ENCODE data around the gene MAN1C1. TPM values are rescaled to one million over a fixed set of nuclear protein-coding genes. Genes with fewer than 3 reads are reported as not detected.

The MAN1C1 gene
- total RNA-seq, 2 donors from 2014 or later: 11.0 to 14.8 TPM

DNA sequence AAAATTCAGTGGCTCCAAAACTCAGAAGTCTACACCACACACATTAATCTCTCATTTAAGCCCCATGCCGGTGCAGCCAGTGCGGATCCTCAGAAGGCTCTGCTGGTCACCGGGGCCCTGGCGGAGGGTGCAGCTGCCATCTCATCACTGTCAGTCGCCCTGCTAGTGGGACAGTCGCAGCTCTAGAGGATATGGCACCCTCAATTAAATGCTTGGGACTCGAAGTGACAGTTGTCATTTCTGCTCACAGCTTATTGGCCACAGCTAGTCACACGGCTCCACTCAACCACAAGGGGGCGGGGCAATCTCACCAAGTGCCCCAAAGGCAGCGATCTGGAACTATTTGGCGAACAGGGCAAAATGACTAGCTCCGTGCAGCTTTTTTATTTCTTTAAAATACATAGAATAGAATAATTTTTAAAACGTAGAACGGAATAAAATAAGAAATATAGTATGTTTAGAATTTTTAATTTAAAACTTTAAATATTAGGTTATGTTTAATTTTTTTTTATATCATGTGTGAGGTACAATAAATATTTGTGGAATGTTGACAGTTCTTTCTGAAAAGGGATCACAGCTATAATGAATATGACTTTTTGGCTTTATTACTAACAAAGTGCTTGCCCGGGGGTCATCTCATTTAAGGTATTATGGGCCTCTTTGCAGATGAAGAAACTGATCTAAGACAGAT lies 8.0 kb upstream of the MAN1C1 start:
- peak; percentile 90 to 95 for ATAC-seq
- DNase-seq: peak; percentile 90
- intact Hi-C loops (cut with DNase I): loop anchor here (2.0 to 5.0 kb wide), 2 partner anchors 189 to 190 kb away; no protein-coding TSS in a partner anchor

DNA sequence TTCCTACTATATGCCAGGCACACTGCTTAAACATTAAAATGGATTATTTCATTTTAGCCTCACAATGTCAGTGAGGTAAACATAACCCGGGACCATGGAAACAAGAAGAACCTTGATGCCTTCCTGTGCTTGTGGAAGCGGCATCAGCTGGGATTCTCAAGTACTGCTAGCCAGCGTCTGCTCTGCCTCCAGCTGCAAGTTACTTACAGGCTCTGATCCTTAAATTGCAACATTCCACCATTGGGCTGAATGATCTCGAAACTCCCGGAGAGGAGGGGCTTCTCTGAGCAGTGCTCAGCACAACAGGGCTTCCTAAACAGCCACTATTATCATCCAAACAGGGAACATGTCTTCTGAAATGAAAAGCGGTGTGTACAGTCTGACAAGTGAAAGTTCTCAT lies 6.7 kb upstream of the MAN1C1 start:
- DNase-seq (no peak), ATAC-seq (no peak)
- intact Hi-C loops (cut with DNase I): loop anchor here (2.0 to 5.0 kb wide), 2 partner anchors 187 to 189 kb away; no protein-coding TSS in a partner anchor

DNA sequence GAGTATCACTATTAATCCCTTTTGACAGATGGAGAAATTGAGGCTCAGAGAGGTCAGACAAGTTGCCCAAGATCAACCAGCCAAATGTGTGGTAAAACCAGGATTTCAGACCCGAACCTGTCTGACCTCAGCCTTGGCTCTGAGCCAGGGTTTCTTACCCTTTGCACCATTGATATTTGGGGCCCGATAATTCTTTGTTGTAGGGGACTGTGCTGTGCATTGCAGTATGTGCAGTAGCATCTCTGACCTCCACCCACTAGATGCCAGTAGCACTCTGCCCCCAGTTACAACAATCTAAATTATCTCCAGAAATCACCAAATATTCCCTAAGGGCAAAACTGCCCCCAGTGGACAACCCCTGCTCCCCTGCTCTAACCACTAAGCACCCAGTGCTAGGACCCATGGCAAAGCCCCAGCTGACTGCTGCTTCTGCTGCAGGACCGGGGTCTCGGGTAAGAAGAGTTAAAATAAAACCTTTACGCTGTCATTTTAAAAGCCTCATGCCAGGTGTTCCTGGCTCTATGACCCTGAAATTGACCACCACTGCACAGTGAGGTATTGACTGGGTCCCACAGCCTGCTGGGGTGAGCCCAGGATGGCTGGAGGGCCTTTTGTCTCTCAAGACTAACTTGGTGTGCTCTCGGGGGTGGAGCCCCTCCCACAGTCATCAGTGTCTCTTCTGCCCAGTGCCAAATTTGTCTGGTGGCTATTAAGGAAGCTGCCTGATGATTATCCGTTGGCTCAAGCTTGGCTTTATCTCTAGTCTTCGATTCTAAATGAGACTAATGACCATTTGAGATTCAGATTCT lies 5.6 kb upstream of the MAN1C1 start:
- no peak for DNase-seq
- peak in 1 of 2 donors; percentile 14 for ATAC-seq
- intact Hi-C loops (cut with DNase I): no loop called here

DNA sequence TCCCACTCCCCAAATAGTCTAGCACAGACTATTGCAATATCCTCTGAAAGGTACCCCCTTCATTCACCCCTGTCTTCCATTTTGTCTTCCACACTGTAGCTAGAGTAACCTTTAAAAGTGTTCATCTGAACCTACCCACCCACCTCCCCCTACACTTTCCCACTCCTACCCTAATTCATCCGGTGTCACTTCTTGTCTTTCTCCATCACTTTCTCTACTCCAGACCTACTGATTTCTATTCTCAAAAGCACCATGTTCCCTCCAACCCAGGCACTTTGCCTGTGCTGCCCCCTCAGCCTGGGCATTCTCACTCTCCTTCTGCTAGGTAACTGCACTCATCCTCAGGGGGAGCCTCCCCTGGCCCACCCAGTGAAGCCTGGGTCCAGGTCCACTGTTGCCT lies 4.7 kb upstream of the MAN1C1 start:
- ATAC-seq: no peak
- no peak for DNase-seq
- intact Hi-C loops (cut with DNase I): no loop called here

DNA sequence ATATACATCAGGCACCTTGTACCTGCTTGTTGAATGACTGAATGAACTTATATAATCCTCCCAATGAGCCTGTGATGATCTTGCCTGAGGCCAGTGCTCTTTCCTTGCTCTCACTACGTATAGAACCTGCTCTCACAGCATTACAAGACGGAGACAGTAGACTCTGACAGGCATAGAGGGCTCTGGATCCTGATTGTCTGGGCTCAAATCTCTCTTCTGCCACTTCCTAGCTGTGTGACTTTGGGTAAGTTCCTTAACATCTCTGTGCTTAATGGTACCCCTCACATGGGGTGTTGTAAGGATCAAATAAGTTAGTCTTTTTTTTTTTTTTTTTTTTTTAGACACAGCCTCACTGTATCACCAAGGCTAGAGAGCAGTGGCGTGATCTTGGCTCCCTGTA lies 4.2 kb upstream of the MAN1C1 start:
- DNase-seq (no peak), ATAC-seq (no peak)
- intact Hi-C loops (cut with DNase I): no loop called here

DNA sequence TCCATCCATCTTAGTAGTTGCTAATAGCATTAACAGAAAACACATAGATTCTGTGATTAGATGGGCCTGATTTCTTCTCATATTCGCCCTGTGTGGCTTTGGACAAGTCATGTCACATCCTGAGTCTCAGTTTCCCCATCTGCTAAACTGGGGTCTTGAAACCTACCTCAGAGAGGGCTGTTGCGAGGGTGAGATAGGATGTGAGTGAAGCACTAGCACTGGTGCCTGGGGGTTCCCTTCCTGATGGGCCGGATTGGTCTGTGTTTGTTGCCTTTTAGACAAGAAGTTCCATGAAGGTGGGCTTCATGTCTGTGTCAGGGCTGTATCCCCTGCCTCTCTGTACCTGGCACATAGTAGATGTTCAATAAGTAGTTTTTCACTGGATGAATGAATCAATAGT lies 3.5 kb upstream of the MAN1C1 start:
- DNase-seq (no peak), ATAC-seq (no peak)
- intact Hi-C loops (cut with DNase I): no loop called here

DNA sequence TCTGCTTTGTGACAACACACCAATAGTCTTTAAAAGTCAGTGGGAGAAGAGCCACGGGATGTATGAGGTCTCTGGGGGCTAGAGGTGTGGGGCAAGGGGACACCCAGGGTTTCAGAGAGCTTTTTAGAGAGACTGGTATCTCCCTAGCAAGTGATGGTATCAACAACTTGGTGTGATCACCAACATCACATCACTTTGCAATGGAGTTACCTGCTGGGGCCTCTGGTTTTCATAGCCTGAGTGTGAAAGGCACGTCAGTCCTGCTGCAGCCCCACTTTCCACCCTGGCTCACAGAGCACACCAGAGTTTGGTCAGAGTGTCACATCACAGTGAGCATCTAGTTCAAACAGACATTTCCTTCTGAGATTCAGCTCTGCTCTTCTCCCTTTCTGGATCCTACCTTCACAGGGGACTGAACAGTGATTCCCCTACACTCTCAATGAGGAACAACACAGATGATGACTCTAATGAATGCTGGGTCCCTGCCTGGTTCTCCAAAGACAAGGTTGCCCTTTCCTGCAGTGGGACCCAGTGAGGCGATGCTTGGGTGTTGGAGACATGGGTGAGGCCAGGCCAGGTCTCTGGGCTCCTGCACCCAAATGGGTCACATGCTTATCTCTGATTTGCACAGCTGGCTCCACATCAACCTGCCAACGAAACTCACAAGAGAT lies 2.0 kb upstream of the MAN1C1 start:
- DNase-seq (no peak), ATAC-seq (no peak)
- intact Hi-C loops (cut with DNase I): no loop called here

DNA sequence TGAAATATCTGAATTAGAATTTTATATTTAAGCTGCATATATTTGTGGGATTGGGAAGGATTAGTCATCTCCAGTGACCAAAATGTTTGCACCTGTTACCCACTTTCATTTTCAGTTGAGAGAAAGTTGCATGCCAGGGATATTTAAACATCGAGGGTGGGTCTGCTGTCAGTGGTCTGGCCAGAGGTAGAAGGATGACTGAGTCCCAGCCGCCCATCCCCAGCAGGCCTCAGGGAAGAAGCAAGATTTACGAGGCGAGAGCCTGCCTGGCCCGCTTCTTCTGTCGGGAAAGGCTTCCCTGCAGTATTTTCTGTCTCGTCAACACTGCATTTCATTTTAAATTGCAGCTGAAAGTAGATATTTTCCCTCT lies 1.4 kb upstream of the MAN1C1 start:
- ATAC-seq: no peak
- intact Hi-C loops (cut with DNase I): no loop called here
- no peak for DNase-seq

DNA sequence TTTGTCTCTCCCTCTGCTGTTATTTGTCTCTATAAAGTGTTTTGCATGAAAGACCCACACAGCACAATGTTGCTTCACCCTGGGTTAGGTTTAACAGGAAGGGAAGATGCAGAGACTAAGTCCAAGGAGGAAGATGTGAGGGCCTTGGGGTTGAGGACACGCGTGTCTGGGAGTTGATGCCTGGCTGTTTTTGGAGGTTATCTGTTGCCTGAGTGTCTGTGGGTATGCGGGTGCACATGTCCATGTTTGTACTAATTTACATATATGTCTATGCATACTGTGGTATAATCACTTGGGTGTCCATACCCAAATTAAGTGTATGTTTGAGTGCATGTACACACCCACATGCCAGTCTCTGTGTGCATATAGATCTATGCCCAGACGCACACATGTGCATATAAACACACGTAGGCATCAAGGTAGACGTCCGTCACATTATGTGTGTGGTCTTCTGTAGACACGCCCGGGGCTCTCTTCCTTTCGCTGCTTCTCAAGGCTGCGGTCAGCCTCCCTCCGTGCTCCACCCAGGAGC lies 962 bp upstream of the MAN1C1 start:
- intact Hi-C loops (cut with DNase I): loop anchor here in 1 of 2 donors (2.0 kb wide), 2 partner anchors 77 to 129 kb away; no protein-coding TSS in a partner anchor
- ATAC-seq: peak in 1 of 2 donors; percentile 34

DNA sequence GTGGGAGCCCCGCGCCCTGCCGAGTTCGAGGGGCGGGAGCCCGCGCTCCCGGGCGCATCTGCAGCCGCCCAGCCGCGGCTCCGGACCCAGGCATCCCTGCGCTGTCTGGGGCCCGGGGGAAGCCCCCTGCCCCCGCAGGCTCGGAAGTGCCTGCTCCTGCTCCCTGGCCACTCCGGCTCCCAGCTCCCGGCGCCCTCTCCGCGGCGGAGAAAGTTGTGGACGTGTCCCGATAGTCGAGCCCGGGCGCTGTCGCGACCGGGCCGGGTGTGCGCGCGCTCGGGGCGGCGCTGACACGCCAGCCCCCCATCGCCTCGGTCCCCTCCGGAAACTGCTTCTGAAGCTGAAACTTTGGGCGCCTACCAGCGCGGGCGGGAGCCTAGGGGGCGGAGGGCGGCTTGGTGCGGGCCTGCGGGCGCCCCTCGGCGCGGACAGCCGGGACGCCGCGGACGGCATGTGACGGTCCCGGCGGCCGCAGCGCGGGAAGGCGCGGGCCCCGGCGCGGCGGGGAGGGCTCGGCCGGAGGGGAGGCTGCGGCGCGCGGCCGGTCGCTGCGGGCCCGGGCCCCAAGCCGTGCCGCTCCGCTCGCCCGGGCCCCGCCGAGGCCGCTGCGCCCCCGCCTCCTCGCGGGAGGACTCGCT lies 515 bp downstream of the MAN1C1 start:
- intact Hi-C loops (cut with DNase I): loop anchor here in 1 of 2 donors (2.0 kb wide), 2 partner anchors 76 to 128 kb away; no protein-coding TSS in a partner anchor
- ATAC-seq: peak in 1 of 2 donors; percentile 3
- peak; percentile 32 for DNase-seq

More for the DNA sequence above, 962 bp upstream of the MAN1C1 start:
- no peak for DNase-seq

DNA sequence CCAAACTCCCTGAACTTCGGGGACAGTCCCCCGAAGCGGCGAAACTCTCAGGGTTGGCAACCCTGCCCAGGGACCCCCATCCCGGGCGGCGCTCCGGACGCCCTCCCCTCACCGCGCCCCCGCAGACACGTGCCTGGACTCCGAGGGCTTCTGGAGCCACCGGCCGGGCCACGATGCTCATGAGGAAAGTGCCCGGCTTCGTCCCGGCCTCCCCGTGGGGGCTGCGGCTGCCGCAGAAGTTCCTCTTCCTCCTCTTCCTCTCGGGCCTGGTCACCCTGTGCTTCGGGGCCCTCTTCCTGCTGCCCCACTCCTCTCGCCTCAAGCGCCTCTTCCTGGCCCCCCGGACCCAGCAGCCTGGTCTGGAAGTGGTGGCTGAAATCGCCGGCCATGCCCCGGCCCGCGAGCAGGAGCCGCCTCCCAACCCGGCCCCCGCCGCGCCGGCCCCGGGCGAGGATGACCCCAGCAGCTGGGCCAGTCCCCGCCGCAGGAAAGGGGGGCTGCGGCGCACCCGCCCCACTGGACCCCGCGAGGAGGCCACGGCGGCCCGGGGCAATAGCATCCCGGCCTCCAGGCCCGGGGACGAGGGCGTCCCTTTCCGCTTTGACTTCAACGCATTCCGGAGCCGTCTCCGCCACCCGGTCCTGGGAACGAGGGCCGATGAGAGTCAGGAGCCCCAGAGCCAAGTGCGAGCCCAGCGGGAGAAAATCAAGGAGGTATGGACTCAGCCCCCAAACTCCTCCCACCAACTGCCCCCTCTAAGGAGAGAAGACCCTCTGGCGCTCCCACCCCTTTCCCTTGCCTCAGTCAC lies 1.2 kb downstream of the MAN1C1 start:
- DNase-seq: peak; percentile 34
- intact Hi-C loops (cut with DNase I): loop anchor here in 1 of 2 donors (2.0 kb wide), 2 partner anchors 75 to 127 kb away; no protein-coding TSS in a partner anchor
- ATAC-seq: peak in 1 of 2 donors; percentile 2

DNA sequence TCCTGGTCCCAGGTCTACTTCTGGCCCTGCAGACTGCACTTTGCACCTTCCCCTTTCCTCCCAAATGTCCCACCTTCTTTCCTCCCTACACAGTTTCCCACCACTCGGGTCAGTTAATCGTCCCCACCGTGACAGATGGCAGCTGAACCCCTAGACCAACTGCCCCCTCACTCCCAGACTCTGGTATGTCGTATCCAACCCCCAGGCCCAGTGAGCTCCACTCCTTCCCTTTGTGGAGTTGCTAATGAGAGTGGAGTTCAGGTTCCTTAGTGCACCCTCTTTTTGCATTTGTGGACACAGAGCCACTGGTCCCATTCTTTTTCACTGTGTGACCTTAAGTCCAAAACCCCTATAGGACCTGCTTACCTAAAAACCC lies 1.8 kb downstream of the MAN1C1 start:
- intact Hi-C loops (cut with DNase I): no loop called here
- ATAC-seq (no peak), DNase-seq (no peak)

DNA sequence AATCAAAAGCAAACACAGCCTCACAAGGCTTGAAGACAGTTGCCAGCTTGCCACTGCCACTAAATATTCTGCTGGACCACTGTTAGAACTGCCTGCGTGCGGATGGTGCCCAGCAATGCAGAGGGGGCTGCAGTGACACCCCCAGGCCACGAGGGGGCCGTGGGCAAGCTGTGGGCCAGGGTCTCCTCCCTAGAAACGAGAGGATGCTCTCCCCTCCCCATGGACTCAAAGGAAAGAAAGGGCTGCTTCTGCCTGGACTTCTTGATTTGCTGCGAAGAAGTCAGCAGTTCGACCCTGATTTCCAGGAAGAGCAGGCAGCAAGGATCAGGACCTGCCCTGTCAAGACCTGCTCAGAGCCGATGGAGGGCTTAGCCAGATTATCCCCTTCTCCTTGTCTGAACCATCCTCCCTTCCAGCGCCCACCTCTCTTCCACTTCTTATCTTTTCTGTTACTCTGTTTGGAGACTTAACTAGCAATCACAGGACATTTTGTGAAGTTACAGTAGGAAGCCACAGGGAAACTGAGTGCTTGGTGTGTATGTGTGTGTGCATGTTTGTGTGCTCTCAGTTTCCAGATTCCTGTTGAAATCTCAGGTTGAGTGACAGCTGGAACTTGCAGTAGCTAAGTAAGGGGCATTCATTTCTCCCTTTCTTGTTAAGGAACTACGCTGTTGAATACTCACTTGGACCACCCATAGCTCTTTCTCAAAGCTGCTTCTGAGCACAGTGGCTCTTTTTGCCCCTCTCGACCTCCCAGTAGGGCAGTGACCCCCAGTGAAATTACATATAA lies 2.7 kb downstream of the MAN1C1 start:
- DNase-seq: peak; percentile 45
- ATAC-seq: peak; percentile 10 to 16
- intact Hi-C loops (cut with DNase I): no loop called here

DNA sequence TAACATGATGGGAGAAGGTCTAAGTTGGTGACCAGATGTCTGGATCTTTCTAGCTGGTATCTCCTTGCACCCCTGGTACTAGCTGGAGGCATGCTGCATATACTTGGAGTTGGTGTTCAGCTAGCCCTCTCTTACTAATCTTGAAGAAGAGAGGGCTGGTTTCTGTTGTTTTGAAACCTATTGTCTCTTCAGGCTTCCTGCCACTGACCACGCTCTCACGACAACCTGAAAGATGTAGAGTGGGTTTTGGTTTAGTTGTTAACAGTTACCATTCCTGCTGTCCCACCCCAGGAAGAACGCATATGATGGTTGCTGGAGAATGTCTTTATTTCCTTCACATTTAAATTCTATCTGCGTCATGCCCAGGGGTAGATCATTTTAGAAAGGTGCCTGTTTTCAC lies 3.6 kb downstream of the MAN1C1 start:
- ATAC-seq (no peak), DNase-seq (no peak)
- intact Hi-C loops (cut with DNase I): loop anchor here (5.0 to 10.0 kb wide), 2 partner anchors 37 to 65 kb away; no protein-coding TSS in a partner anchor

DNA sequence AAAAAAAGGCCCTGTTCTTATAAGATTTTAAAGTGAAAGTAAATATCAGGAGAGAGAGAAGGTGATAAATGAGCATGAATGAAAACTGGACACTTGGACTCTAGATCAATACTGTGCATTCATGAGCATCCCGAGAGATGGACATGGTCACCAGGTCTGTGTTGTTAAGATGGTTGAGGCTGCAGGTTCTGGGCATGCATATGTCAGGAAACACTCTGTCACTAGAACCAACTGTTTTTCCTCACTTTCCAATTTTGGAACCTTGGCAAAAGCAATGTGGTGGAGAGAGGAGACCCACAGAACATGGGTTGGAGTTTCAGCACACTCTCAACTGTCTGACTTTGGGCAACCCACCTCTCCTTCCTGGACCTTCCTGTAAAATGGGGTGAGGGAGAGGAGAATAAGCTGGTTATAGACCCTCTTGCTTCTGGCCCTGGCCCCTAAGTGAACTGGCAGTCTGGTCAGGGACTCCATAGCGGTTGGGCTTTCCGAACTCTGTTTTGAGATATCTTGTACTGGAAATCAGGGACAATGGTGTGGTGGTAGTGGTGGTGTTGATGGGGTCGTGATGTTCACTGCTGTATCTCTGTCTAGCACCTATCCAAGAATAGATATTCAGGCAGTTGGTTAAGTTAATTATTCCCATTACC lies 4.2 kb downstream of the MAN1C1 start:
- DNase-seq (no peak), ATAC-seq (no peak)
- intact Hi-C loops (cut with DNase I): loop anchor here (5.0 to 10.0 kb wide), 2 partner anchors 36 to 64 kb away; no protein-coding TSS in a partner anchor

DNA sequence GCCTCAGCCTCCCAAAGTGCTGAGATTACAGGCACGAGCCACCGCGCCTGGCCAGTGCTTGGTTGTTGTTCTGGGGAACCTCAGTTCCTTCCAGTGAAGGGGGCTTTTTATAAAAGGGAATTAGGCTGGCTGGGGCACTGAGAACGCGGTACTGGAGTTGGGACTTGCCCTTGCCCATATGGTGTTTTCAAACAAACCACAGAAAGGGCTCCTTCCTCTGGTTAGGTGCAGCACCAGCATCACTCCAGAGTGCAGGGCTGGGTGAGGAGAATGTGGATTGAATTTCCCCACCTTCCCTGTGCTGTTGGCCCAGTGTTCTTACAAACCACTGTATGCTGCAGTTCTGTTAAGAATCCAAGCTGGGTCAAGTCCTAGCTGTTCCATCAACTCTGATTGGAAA lies 5.3 kb downstream of the MAN1C1 start:
- DNase-seq (no peak), ATAC-seq (no peak)
- intact Hi-C loops (cut with DNase I): loop anchor here (5.0 to 10.0 kb wide), 2 partner anchors 35 to 63 kb away; no protein-coding TSS in a partner anchor

DNA sequence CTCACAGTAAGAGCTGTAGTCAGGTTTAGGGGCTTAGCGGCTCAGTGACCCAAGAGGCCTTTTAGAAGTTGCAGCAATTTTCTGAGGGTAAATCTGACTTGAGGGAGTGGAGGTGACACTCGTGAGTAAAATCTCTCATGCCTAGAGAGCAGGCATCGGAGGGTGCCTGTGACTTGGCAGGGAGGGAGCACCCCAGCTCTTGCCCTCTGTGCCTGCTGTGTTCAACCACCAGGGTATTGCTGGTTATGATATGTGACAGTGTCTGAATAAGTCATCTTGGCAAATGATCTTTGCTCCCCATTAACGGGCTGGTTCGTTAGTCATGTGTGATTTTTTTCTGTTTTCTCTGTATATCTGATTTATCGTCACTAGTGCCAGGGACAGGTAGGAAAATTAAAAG lies 5.9 kb downstream of the MAN1C1 start:
- no peak for ATAC-seq
- intact Hi-C loops (cut with DNase I): loop anchor here (5.0 to 10.0 kb wide), 2 partner anchors 35 to 62 kb away; no protein-coding TSS in a partner anchor
- DNase-seq: no peak

Data from left cardiac atrium (tissue), 4 donors.